K562 (cell line): Measurements from ENCODE around the gene GPHA2. TPM values are rescaled to one million over a fixed set of nuclear protein-coding genes. Genes with fewer than 3 reads are reported as not detected.
A peak's percentile ranks its signal among the peaks of the same experiment; 100 is the strongest.

Experiments
- ATAC-seq: fragments of 200-7000 bp; cut with Tn5 transposase; 3 replicates; pipeline ENCODE4 v1.9.1; 2020; ENCODE audit warnings: moderate library complexity
- BruUV-seq: library from RNA; stranded (reverse); fragments of 400-500 nt; replicated peaks from 2 replicates; lab custom pipeline; 2021; lab: Mats Ljungman, UMichigan
- CTCF ChIA-PET: fragments of 300-600 bp; formaldehyde crosslinking; extraction: SDS; loops from one replicate; lab custom pipeline; 2021; ENCODE audit warnings: low intra/inter-chr PET ratio; lab: Yijun Ruan, JAX
- POLR2A ChIA-PET: fragments of 300-600, 350-650 bp; sonication (Branson Sonifier 250); formaldehyde crosslinking; extraction: SDS; loops from one replicate; lab custom pipeline; 2021; ENCODE audit warnings: antibody characterized with exemption, inconsistent platforms; lab: Yijun Ruan, JAX
- DNase-seq, 4 experiments: peaks; one replicate each; pipeline versions ENCODE4 v3.0.0 to v3.0.0-alpha.2; 2011 to 2018; ENCODE audit warnings: low spot score in 3 of 4, mixed read lengths in 3 of 4; ENCODE audit errors: extremely low read depth in 1 of 4
- FAIRE-seq: peaks from 2 replicates; lab custom pipeline; 2011; peaks lifted over from hg19 to GRCh38; lab: Jason Lieb, UNC
- H2AFZ ChIP-seq: 2 replicates; pipeline ENCODE4 v1.6.0; 2011; ENCODE audit warnings: low read depth, low read length, control low read depth, inconsistent platforms
- H3K27ac ChIP-seq: fragments of 200-600 bp; 3 replicates; pipeline ENCODE4 v1.8.0; 2011; ENCODE audit warnings: low read depth, mild to moderate bottlenecking, control low read depth, inconsistent platforms, low read length, moderate library complexity, mixed read lengths; ENCODE audit errors: extremely low read depth
- H3K27me3 ChIP-seq, 2 experiments: fragments of 300-600 bp in 1 of 2; 2 replicates in 1 of 2; 3 replicates in 1 of 2; pipeline versions ENCODE4 v1.6.0 to v1.8.0; 2011; ENCODE audit warnings: inconsistent platforms in 2 of 2, low read length in 2 of 2, mild to moderate bottlenecking in 1 of 2, mixed read lengths in 1 of 2, moderate library complexity in 1 of 2; ENCODE audit not compliant: control insufficient read depth in 2 of 2, insufficient read depth in 2 of 2
- H3K36me3 ChIP-seq: fragments of 300-600 bp; 3 replicates; pipeline ENCODE4 v1.8.0; 2011; ENCODE audit warnings: mild to moderate bottlenecking, low read length, inconsistent platforms; ENCODE audit not compliant: control insufficient read depth, insufficient read depth
- H3K4me1 ChIP-seq, 2 experiments: fragments of 200-600 bp in 1 of 2; replicated peaks in 1 of 2; 2 replicates in 1 of 2; 3 replicates in 1 of 2; pipeline versions ENCODE4 v1.5.1 to v1.8.0; 2011; ENCODE audit warnings: inconsistent platforms in 2 of 2, low read length in 2 of 2, mild to moderate bottlenecking in 1 of 2, mixed read lengths in 1 of 2, moderate library complexity in 1 of 2; ENCODE audit not compliant: control insufficient read depth in 2 of 2, insufficient read depth in 2 of 2
- H3K4me2 ChIP-seq: 2 replicates; pipeline ENCODE4 v1.6.1; 2011; ENCODE audit warnings: low read length, control low read depth, inconsistent platforms, mixed read lengths; ENCODE audit not compliant: insufficient read depth
- H3K4me3 ChIP-seq: fragments of 200-600 bp; sonication (generic), shearing (Covaris generic); 2 replicates; pipeline ENCODE4 v1.5.1; 2016; ENCODE audit warnings: control low read depth, inconsistent platforms
- H3K79me2 ChIP-seq: fragments of 200-600 bp; 3 replicates; pipeline ENCODE4 v1.8.0; 2011; ENCODE audit warnings: low read length, inconsistent platforms; ENCODE audit not compliant: control insufficient read depth, insufficient read depth
- H3K9ac ChIP-seq, 2 experiments: 2 replicates each; pipeline versions ENCODE4 v1.6.0 to v1.6.1; 2011; ENCODE audit warnings: low read depth in 2 of 2, low read length in 2 of 2, control low read depth in 1 of 2, inconsistent platforms in 1 of 2, mild to moderate bottlenecking in 1 of 2, mixed read lengths in 1 of 2; ENCODE audit not compliant: insufficient read depth in 1 of 2
- H3K9me1 ChIP-seq: one replicate; pipeline ENCODE4 v1.6.0; 2011; ENCODE audit warnings: inconsistent platforms, mild to moderate bottlenecking, low read length, moderate library complexity; ENCODE audit not compliant: control insufficient read depth, insufficient read depth
- H3K9me3 ChIP-seq: replicated peaks from 2 replicates; pipeline ENCODE4 v1.5.1; 2011; ENCODE audit warnings: low read depth, low read length, inconsistent platforms; ENCODE audit not compliant: control insufficient read depth, insufficient read depth
- H4K20me1 ChIP-seq: replicated peaks from 2 replicates; pipeline ENCODE4 v1.6.1; 2011; ENCODE audit warnings: low read length, inconsistent platforms, mixed read lengths; ENCODE audit not compliant: control insufficient read depth, insufficient read depth
- ADNP ChIP-seq: fragments of 200-800 bp; sonication (Bioruptor generic); IDR thresholded peaks from 2 replicates; pipeline ENCODE4 v1.6.1; 2016; ENCODE audit warnings: missing genetic modification characterization, missing compliant biosample characterization
- BCOR ChIP-seq: fragments of 450-650 bp; IDR thresholded peaks from 2 replicates; pipeline ENCODE4 v1.6.1; 2016
- CEBPB ChIP-seq: fragments of 450-650 bp; IDR thresholded peaks from 2 replicates; pipeline ENCODE4 v1.6.1; 2016; ENCODE audit warnings: missing genetic modification characterization, missing compliant biosample characterization
- DNMT1 ChIP-seq: fragments of 450-650 bp; IDR thresholded peaks from 2 replicates; pipeline ENCODE4 v1.6.1; 2016; ENCODE audit warnings: antibody characterized with exemption, mild to moderate bottlenecking
- HOMEZ ChIP-seq: fragments of 250-450 bp; sonication (Bioruptor Pico); IDR thresholded peaks from 2 replicates; pipeline ENCODE4 v1.4.0; 2020; ENCODE audit warnings: mild to moderate bottlenecking, moderate library complexity
- LEF1 ChIP-seq: fragments of 450-650 bp; IDR thresholded peaks from 2 replicates; pipeline ENCODE4 v1.6.1; 2016; ENCODE audit warnings: mild to moderate bottlenecking
- RBM25 ChIP-seq: fragments of 200-400 bp; formaldehyde crosslinking; IDR thresholded peaks from 2 replicates; pipeline ENCODE4 v1.6.1; 2018; ENCODE audit warnings: low read length, low read depth, moderate library complexity; ENCODE audit not compliant: severe bottlenecking
- TGIF2 ChIP-seq: sonication (generic); formaldehyde crosslinking; IDR thresholded peaks from 2 replicates; pipeline ENCODE4 v1.8.1; 2022; ENCODE audit warnings: mild to moderate bottlenecking, missing genetic modification reagents, moderate library complexity
- WGBS: fragments of 100-300 bp; shearing (Covaris generic); methylation state at CpG from one replicate; pipeline ENCODE4 v1.1.6; 2016; ENCODE audit warnings: low coverage, mixed read lengths; ENCODE audit not compliant: insufficient coverage; ENCODE audit errors: missing lambda C conversion rate; 5-methylcytosine and 5-hydroxymethylcytosine counted together
- in situ Hi-C: fragments of 300-500 bp; cut with MboI; formaldehyde crosslinking; loops from 4 replicates; pipeline ENCODE4 v1.15.0; 2018; ENCODE audit warnings: inconsistent platforms, mixed read lengths
- intact Hi-C: fragments of 100-400 bp; cut with micrococcal nuclease; formaldehyde crosslinking; loops from 2 replicates; pipeline ENCODE4 v1.14.2; 2022
- polyA plus RNA-seq, 8 experiments: library from polyadenylated mRNA; depleted of rRNA in 4 of 8; stranded (reverse) in 5 of 8; unstranded in 3 of 8; fragments of >200 nt; fragmentation: Nextera tagmentation in 2 of 8; fragmentation: Illumina TruSeq in 1 of 8; extraction: Ambion mirVana in 2 of 8; extraction: Trizol in 1 of 8; gene quantifications; 2 replicates each; pipeline versions ENCODE4 v1.2.1 to v1.2.3, GENCODE V29; 2011 to 2014; ENCODE audit warnings: inconsistent platforms in 1 of 8, missing spikeins in 1 of 8
- total RNA-seq, 7 experiments: library from RNA; depleted of rRNA in 6 of 7; stranded (reverse); fragments of >200 nt in 6 of 7; fragmentation: Illumina TruSeq in 2 of 7; extraction: Trizol in 2 of 7; gene quantifications; 2 replicates each; pipeline versions ENCODE4 v1.2.1 to v1.2.3, GENCODE V29; 2011 to 2021; ENCODE audit warnings: low replicate concordance in 1 of 7

The GPHA2 gene
- total and polyA plus RNA-seq, 9 of the 15 experiments (the other 6 are each of a cell fraction or from before 2014, with no cell fraction given): 0.17 to 0.22 TPM; not detected in 7

GRCh38 chr11:64929625-64930024 lies 6.1 kb downstream of the GPHA2 start:
- Histone ChIP-seq H3K4me2 (no peak overlapping the region), H4K20me1 (no peaks in the 10 kb centered on the region; the same call in 1 of the 2 replicates), H3K9ac (no peak overlapping the region), H3K9me3 (no peaks in the 10 kb centered on the region)
- DNase-seq: no peak
- intact Hi-C loops: no loop called here
- TF ChIP-seq TGIF2 (CRISPR knock-in tag): no peak
- peak; percentile 31; the same call in 1 of the 2 replicates for TF ChIP-seq CEBPB
- TF ChIP-seq, all 486 proteins: peak for 1
- no peaks in the 10 kb centered on the region for H3K27me3 ChIP-seq
- in situ Hi-C loops: no loop called here
- CTCF ChIA-PET: no interaction called here
- no peak overlapping the region for H3K27ac ChIP-seq
- H3K36me3 ChIP-seq: peaks cover 7% of the 10 kb centered on the region; the same call in 1 of the 3 replicates
- H3K79me2 ChIP-seq: no peaks in the 10 kb centered on the region
- ATAC-seq (no peak), FAIRE-seq (no peak)
- H3K4me3 ChIP-seq: no peak overlapping the region
- POLR2A ChIA-PET: interaction anchor here (0.6 to 1.4 kb wide), 4 partner anchors 13 to 961 kb away, joined by 3 to 4 read pairs (median 4); partner anchors contain the start of gene CCDC85B
- BruUV-seq: no TSS peak
- H2AFZ ChIP-seq: no peak overlapping the region
- peaks cover 6 to 36% of the 10 kb centered on the region in 2 experiments; a peak in 4 of 5 replicates for H3K4me1 ChIP-seq
- WGBS: 51% methylated on average over 7 of the region's 7 CpGs
- H3K9me1 ChIP-seq: no peaks in the 10 kb centered on the region

- ChIA-PET CTCF (no interaction called here), POLR2A (interaction anchor here (0.8 to 1.4 kb wide), 2 partner anchors 14 to 255 kb away, joined by 3 to 4 read pairs; no protein-coding TSS in a partner anchor)
- no peaks in the 10 kb centered on the region for H3K9me1 ChIP-seq
- no peaks in the 10 kb centered on the region for H3K27me3 ChIP-seq
- H3K4me3 ChIP-seq: no peak overlapping the region
- H3K4me2 ChIP-seq: no peak overlapping the region
- no peak overlapping the region for H3K9ac ChIP-seq
- H3K36me3 ChIP-seq: peaks cover 7% of the 10 kb centered on the region; the same call in 1 of the 3 replicates
- intact Hi-C loops: no loop called here
- in situ Hi-C loops: no loop called here
- no peak for FAIRE-seq
- WGBS: 80% methylated on average over 2 of the region's 2 CpGs
- no peak for ATAC-seq
- H3K27ac ChIP-seq: no peak overlapping the region
- H3K9me3 ChIP-seq: no peaks in the 10 kb centered on the region
- H2AFZ ChIP-seq: no peak overlapping the region
- H3K79me2 ChIP-seq: no peaks in the 10 kb centered on the region
- H3K4me1 ChIP-seq: peaks cover 6 to 39% of the 10 kb centered on the region in 2 experiments; a peak in 4 of 5 replicates
- no peaks in the 10 kb centered on the region; the same call in 1 of the 2 replicates for H4K20me1 ChIP-seq
- no TSS peak for BruUV-seq
- no peak for DNase-seq
- TF ChIP-seq HOMEZ (CRISPR knock-in tag) (no peak), BCOR (peak; percentile 64), RBM25 (peak; percentile 52), LEF1 (no peak), DNMT1 (no peak), ADNP (tag) (0 out of 2 replicates have a peak, but pooled peaks have one; percentile 9)
Measured at GRCh38 chr11:64928957-64929356, 6.7 kb downstream of the GPHA2 start.
